Stomach (tissue), 9 donors: ENCODE results near the gene STRA6. TPM values are rescaled to one million over a fixed set of nuclear protein-coding genes. Genes with fewer than 3 reads are reported as not detected.

ENCODE experiments used
- DNase-seq, 2 donors: peaks; one replicate each; pipeline versions ENCODE4 v3.0.0 to v3.0.0-alpha.2; 2013 to 2019
- H3K27ac ChIP-seq, 5 donors: fragments of 200-600 bp in 4 of 5; sonication (generic) in 4 of 5; one replicate each; pipeline ENCODE4 v1.5.1; 2013 to 2019; ENCODE audit warnings: mild to moderate bottlenecking in 1 of 5, moderate library complexity in 1 of 5
- H3K27me3 ChIP-seq, 3 donors: fragments of 200-600 bp; sonication (generic); one replicate each; pipeline ENCODE4 v1.5.1; 2017 to 2019; ENCODE audit warnings: mixed run types in 1 of 3
- H3K36me3 ChIP-seq, 4 donors: fragments of 200-600 bp; sonication (generic); 1 replicate in 3 of 4; 2 replicates in 1 of 4; pipeline ENCODE4 v1.5.1; 2016 to 2019
- H3K4me1 ChIP-seq, 4 donors: fragments of 200-600 bp; sonication (generic); one replicate each; pipeline ENCODE4 v1.5.1; 2016 to 2019
- H3K4me3 ChIP-seq, 4 donors: fragments of 200-600 bp; sonication (generic) in 3 of 4; one replicate each; pipeline ENCODE4 v1.5.1; 2016 to 2019; ENCODE audit warnings: mild to moderate bottlenecking in 1 of 4
- H3K9me3 ChIP-seq, 4 donors: fragments of 200-600 bp; sonication (generic); one replicate each; pipeline ENCODE4 v1.5.1; 2016 to 2019
- EP300 ChIP-seq: sonication (generic); formaldehyde crosslinking; IDR thresholded peaks from one replicate; pipeline ENCODE4 v1.6.1; 2017; ENCODE audit warnings: antibody characterized with exemption
- POLR2A ChIP-seq, 4 donors: fragments of 450-650 bp; IDR thresholded peaks; one replicate each; pipeline ENCODE4 v1.6.1; 2016; ENCODE audit warnings: antibody characterized with exemption in 4 of 4, control low read depth in 2 of 4, mild to moderate bottlenecking in 1 of 4, moderate library complexity in 1 of 4
- POLR2AphosphoS5 ChIP-seq, 3 donors: sonication (generic); formaldehyde crosslinking; IDR thresholded peaks; one replicate each; pipeline ENCODE4 v1.6.1; 2016; ENCODE audit warnings: antibody characterized with exemption in 3 of 3
- WGBS, 5 donors: extraction: QIAGEN DNeasy Blood & Tissue Kit in 3 of 5; methylation state at CpG; one replicate each; pipeline versions ENCODE4 v1.1.5 to v1.1.7; 2013 to 2018; 5-methylcytosine and 5-hydroxymethylcytosine counted together
- intact Hi-C: fragments of 100-400 bp; cut with DNase I; formaldehyde crosslinking; loops from one replicate; pipeline ENCODE4 v1.15.1; 2023; ENCODE audit warnings: low total_unique reads
- polyA plus RNA-seq, 3 donors: library from polyadenylated mRNA; stranded (reverse); fragments of 200-250 nt; gene quantifications; one replicate each; pipeline ENCODE4 v1.2.3, GENCODE V29; 2013
- total RNA-seq, 5 donors: library from RNA; depleted of rRNA; stranded (reverse); fragments of >200 nt; gene quantifications; one replicate each; pipeline versions ENCODE4 v1.1.0 to v1.2.3, GENCODE V29; 2014 to 2016
- TF ChIP-seq, protein P1 (sequence below), 7 experiments: fragments of 450-650 bp in 4 of 7; fragments of 200-600 bp in 3 of 7; sonication (generic) in 3 of 7; IDR thresholded peaks; one replicate each; pipeline ENCODE4 v1.5.1; 2016 to 2019; ENCODE audit warnings: antibody characterized with exemption in 7 of 7, control low read depth in 2 of 7, mild to moderate bottlenecking in 1 of 7
- donor health status: healthy with polysubstance abuse.
- donor health status: Bipolar disorder and iron deficiency.
- donor health status: healthy.

STRA6 gene
- total and polyA plus RNA-seq, 8 donors: 0.95 to 1.5 TPM; not detected in 6

DNA sequence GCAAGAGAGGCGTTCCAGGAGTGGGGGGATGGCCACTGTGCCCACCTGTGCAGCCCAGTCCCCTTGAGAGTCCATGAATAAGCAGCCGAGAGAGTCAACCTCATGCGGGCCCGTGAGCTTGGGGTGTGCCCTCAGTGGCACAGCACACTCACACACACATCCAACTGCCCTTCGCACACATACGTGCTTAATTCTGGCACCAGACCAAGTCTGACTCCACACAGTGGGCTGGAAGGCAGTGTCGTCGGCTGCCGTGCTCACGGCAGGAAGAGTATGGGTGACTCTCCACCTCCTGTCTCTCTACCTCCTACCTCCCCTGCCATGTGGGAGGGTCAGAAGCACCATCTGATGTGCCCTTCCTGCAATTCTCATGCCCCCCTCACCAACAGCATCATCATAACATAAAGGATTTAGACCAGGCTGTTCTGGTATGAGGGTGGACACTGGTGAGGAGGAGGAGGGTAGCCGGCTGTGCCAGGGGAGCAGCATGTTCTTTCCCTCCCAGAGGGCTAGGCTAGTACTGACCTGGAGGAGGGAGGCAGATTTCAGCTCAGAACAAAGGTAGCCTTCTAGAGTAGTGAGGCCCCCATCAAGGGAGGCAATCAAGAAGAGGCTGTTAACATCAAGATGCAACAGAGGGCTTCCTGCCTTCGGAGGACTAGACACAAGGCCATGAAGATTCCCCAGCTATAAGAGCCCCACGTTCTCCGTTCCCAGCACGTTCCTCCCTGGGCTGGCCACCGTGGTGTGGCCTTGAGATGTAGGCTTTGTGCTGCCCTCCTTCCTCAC is 5.3 kb upstream of the STRA6 start:
- no peaks in the 10 kb centered on the region for H3K9me3 ChIP-seq
- no peak overlapping the region for H3K4me3 ChIP-seq
- 64 to 77% (median 69%) methylated on average over 16 of the region's 16 CpGs for WGBS, 5 donors
- DNase-seq: peak in 1 of 2 donors; percentile 83
- intact Hi-C loops: no loop called here
- peaks cover 0 to 5% (median under 1%) of the 10 kb centered on the region in 4 donors for H3K4me1 ChIP-seq
- no peak overlapping the region for H3K27ac ChIP-seq
- TF ChIP-seq, protein P1, sequence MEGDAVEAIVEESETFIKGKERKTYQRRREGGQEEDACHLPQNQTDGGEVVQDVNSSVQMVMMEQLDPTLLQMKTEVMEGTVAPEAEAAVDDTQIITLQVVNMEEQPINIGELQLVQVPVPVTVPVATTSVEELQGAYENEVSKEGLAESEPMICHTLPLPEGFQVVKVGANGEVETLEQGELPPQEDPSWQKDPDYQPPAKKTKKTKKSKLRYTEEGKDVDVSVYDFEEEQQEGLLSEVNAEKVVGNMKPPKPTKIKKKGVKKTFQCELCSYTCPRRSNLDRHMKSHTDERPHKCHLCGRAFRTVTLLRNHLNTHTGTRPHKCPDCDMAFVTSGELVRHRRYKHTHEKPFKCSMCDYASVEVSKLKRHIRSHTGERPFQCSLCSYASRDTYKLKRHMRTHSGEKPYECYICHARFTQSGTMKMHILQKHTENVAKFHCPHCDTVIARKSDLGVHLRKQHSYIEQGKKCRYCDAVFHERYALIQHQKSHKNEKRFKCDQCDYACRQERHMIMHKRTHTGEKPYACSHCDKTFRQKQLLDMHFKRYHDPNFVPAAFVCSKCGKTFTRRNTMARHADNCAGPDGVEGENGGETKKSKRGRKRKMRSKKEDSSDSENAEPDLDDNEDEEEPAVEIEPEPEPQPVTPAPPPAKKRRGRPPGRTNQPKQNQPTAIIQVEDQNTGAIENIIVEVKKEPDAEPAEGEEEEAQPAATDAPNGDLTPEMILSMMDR (IDR thresholded peaks at IDR 0.05): no peak
- TF ChIP-seq EP300: no peak
- TF ChIP-seq POLR2A (IDR thresholded peaks at IDR 0.05): no peak
- TF ChIP-seq POLR2AphosphoS5 (IDR thresholded peaks at IDR 0.05): no peak
- peaks cover 0 to 37% (median 3%) of the 10 kb centered on the region in 3 donors for H3K27me3 ChIP-seq
- H3K36me3 ChIP-seq: no peaks in the 10 kb centered on the region

DNA sequence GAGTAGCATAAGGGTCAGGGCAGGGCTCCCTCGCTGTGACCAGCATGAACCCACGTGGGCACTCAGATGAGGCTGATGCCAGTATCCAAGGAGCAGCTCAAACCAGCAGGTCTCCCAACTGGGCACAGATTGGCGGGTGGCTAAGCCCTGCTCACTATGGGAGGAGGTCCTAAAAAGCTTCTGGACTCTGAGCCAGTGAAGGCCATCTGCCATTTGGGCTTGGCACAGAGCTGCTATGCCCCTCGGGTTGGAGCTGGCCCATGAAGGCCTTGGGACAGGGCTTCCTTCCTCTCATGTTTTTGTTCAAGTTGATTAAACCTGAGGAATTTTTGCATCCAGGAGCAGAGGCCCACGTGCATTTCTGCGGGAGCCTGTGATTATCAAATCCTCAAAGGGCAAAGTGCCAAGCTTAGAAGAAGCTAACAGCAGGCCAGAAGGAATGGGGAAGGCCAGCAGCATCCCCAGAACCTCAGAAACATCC is 4.3 kb upstream of the STRA6 start:
- Histone ChIP-seq H3K4me3 (no peak overlapping the region), H3K4me1 (peaks cover 0 to 8% (median 3%) of the 10 kb centered on the region in 4 donors), H3K36me3 (no peaks in the 10 kb centered on the region), H3K9me3 (no peaks in the 10 kb centered on the region), H3K27ac (no peak overlapping the region), H3K27me3 (peaks cover 0 to 47% (median 7%) of the 10 kb centered on the region in 3 donors)
- intact Hi-C loops: no loop called here
- TF ChIP-seq POLR2AphosphoS5 (IDR thresholded peaks at IDR 0.05) (no peak), POLR2A (IDR thresholded peaks at IDR 0.05) (no peak), EP300 (no peak)
- TF ChIP-seq, protein P1 (IDR thresholded peaks at IDR 0.05): no peak
- no peak for DNase-seq
- WGBS, 5 donors: 40 to 60% (median 53%) methylated on average over 6 of the region's 6 CpGs

DNA sequence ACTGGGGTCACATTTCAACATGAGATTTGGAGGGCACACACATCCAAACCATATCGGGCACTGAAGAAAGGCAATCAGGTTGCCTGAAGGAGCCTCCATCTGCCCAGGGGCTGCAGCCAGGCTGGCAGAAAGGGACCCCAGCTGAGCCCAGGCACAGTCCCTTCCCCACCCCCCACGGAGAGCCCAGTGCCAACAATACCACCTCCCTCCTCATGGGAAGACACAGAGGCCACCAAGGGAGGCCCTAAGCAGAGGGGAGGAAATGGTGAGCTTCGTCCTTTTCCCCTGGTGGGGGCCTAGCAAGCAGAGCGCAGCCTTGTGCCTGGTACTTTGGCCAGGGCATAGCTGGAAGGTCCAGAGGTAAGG is 3.0 kb upstream of the STRA6 start:
- intact Hi-C loops: no loop called here

DNA sequence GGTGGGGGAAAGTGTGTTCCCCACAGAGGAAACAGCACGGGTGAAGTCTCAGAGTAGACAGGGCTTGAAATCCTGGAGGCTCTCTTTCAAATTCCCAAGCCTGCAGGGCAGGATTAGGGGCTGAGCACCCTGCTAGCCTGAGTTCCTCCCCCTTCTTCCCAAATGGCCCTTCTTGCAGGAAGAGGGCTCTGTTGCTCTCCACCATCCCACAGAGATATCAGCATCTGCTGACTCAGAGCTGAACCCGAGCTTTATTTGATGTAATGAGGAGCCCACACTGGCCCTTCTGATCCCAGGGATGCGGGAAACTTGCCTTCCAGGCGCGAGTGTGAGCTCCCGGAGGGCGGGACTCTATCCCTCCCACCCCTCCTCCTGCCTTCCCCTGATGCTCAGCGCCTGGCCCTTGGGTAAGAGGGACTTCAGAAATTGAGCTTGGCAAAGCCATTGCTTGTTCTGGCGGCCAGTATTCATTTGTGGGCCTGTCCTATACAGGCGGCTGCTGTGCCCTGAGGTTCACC is 1.4 kb upstream of the STRA6 start:
- 49 to 84% (median 73%) methylated on average over 8 to 10 of the region's 10 CpGs for WGBS, 5 donors
- H3K27me3 ChIP-seq: peaks cover 0 to 59% (median 7%) of the 10 kb centered on the region in 3 donors
- H3K27ac ChIP-seq: no peak overlapping the region
- H3K4me1 ChIP-seq: peaks cover 0 to 15% (median 2%) of the 10 kb centered on the region in 4 donors
- TF ChIP-seq POLR2AphosphoS5 (IDR thresholded peaks at IDR 0.05) (no peak), EP300 (no peak), POLR2A (IDR thresholded peaks at IDR 0.05) (no peak)
- TF ChIP-seq, protein P1 (IDR thresholded peaks at IDR 0.05): no peak
- no peak overlapping the region for H3K4me3 ChIP-seq
- intact Hi-C loops: no loop called here
- H3K9me3 ChIP-seq: no peaks in the 10 kb centered on the region
- H3K36me3 ChIP-seq: no peaks in the 10 kb centered on the region
- peak in 1 of 2 donors; percentile 77 for DNase-seq

More for the DNA sequence above, 3.0 kb upstream of the STRA6 start:
- no peak for TF ChIP-seq POLR2A (IDR thresholded peaks at IDR 0.05)
- no peak for TF ChIP-seq EP300
- no peak for TF ChIP-seq POLR2AphosphoS5 (IDR thresholded peaks at IDR 0.05)
- TF ChIP-seq, protein P1 (IDR thresholded peaks at IDR 0.05): no peak
- DNase-seq: no peak
- H3K4me3 ChIP-seq: no peak overlapping the region
- no peaks in the 10 kb centered on the region for H3K9me3 ChIP-seq
- WGBS, 5 donors: 69 to 89% (median 82%) methylated on average over 4 of the region's 4 CpGs
- H3K27ac ChIP-seq: no peak overlapping the region
- no peaks in the 10 kb centered on the region for H3K36me3 ChIP-seq
- peaks cover 0 to 13% (median 3%) of the 10 kb centered on the region in 4 donors for H3K4me1 ChIP-seq
- peaks cover 0 to 60% (median 7%) of the 10 kb centered on the region in 3 donors for H3K27me3 ChIP-seq
